Germinal center (tissue), 1 donor: Measurements from ENCODE around the gene LRRC2.
A peak's percentile ranks its signal among the peaks of the same experiment; 100 is the strongest.
"Not testable (repeated sequence)": the region's sequence is repeated elsewhere in the genome, so short reads cannot be mapped to it uniquely, and the experiment has no call there.

Source experiments
- DNase-seq: peaks from one replicate; pipeline ENCODE4 v3.0.0; 2012; ENCODE audit warnings: mixed read lengths, low spot score

Gene LRRC2

DNA sequence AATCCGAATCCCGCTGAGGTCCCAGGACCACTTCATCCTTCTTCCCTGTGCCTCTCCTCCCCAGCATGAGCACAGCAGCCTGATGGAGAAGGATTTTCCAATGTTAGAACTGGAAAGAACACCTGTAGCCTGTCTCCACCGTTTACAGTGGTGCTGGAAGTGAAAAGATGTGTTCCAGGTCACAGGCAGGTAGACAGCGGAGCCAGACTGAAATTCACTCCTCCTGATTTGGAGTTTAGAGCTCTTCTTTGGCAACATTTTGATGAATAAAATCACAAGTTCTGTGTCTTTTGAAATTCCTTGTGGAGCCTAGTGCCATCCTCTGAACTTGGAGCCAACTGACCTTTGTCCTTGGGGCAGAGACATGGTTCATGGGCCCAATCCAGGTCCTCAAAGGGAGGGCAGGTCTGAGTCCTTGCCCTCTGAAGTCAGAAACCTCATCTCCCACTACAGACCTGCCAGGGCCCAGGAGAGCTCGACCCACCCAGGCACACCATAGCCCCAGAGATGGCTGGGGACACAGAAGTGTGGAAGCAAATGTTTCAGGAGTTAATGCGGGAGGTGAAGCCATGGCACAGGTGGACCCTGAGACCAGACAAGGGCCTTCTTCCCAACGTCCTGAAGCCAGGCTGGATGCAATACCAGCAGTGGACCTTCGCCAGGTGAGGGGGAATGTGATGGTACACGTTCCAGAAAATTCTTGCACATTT, 68.4 kb downstream of the LRRC2 start, which contains the start of gene RTP3:
Gene RTP3, plus strand, starts transcription at position 421 of the 710 bp plus-strand sequence. Its CDS starts 87 bp downstream, at position 508.
- DNase-seq = no peak

DNA sequence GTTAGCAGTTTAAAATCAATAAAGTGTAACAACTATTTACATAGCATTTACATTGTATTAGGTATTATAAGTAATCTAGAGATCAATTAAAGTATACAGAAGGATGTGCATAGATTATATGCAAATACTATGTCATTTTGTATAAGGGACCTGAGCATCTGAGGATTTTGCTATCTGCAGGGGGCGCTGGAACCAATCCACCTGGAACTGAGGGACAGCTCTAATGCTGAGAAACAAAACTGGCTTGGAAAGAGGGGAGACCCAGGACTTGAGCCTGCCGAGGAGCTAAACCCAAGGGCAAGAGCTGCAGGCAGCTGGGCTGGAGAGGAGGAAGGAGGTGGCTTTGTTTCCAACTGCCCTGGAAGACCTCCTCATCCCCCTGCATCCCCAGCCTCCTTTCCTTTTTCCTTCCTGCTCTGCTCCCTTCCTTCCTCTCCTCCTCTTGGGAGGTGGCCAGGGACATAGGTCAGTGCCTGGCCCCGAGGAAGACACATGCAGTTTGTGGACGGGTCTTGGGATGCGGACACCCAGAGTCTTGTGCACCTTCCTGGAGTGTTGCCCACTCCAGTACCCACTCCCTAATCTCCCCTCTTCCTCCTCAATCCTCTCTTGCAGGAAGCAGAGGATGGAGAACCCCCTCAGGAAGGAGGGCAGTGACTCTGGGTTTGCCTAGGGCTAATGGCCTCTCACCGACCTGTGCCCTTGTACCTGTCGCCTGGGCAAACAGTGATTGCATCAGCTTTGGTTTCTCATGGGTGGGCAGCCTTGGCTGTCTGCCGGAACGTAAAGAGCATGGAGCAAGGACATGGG, 69.2 kb downstream of the LRRC2 start:
- peak; percentile 36 for DNase-seq

DNA sequence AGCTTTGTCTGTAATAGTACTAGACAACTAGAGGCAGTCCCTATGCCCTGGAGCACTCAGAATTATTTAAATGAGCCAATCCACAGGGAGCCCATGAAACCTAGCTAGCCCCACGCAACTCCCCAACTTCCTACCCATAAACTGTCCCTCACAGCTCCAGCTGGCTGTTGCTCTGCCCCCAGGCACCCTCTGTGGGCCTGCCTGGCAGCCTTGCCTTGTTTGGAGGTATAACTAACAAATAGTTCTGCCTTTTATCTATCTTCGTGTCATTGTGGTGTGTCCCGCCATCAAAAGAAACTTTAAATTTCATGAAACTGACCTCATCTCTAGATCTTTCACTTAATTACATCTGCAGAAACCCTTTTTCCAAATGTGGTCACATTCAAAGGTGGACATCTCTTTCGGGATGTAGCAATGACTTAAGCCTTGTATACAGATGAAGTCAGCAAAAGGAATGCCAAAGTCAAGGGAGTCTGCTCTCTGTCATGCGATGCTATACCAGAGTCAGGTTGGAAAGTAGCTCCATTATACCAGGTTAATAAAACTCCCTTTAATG, 70.1 kb downstream of the LRRC2 start:
- no peak for DNase-seq

DNA sequence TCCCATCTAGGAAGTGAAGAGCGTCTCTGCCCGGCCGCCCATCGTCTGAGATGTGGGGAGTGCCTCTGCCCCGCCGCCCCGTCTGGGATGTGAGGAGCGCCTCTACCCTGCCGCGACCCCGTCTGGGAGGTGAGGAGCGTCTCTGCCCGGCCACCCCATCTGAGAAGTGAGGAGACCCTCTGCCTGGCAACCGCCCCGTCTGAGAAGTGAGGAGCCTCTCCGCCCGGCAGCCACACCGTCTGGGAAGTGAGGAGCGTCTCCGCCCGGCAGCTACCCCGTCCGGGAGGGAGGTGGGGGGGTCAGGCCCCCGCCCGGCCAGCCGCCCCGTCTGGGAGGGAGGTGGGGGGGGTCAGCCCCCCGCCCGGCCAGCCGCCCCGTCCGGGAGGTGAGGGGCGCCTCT, 71.6 kb downstream of the LRRC2 start:
- not testable (repeated sequence) for DNase-seq

DNA sequence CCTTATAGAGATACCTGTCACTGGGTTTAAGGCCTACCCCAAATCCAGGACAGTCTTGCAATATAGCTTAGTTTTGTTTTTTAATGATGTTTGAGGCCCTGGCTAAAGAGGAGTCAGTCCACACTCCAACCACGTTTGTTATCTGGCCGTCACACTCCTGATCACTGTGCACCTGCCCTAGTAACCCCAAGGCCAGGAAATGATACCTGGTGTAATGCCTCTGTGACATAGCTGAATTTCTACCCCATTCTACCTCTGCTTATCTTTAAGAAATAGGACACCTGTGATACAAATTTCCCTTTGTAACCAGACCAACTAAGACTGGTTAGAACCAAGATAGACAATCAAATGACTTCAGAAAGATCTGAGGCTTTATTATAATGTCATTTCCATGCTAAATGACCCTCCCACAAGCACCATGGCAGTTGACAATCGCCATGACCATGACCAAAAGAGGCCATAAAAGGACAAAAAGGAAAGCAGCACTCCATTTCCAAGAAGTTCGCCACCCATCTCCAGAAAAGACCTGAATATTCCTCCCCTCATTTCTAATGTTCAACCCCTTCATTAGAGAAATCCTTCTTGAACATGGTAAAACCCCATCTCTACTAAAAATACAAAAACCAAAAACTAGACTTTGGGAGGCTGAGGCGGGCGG, 73.1 kb downstream of the LRRC2 start:
- DNase-seq = no peak

DNA sequence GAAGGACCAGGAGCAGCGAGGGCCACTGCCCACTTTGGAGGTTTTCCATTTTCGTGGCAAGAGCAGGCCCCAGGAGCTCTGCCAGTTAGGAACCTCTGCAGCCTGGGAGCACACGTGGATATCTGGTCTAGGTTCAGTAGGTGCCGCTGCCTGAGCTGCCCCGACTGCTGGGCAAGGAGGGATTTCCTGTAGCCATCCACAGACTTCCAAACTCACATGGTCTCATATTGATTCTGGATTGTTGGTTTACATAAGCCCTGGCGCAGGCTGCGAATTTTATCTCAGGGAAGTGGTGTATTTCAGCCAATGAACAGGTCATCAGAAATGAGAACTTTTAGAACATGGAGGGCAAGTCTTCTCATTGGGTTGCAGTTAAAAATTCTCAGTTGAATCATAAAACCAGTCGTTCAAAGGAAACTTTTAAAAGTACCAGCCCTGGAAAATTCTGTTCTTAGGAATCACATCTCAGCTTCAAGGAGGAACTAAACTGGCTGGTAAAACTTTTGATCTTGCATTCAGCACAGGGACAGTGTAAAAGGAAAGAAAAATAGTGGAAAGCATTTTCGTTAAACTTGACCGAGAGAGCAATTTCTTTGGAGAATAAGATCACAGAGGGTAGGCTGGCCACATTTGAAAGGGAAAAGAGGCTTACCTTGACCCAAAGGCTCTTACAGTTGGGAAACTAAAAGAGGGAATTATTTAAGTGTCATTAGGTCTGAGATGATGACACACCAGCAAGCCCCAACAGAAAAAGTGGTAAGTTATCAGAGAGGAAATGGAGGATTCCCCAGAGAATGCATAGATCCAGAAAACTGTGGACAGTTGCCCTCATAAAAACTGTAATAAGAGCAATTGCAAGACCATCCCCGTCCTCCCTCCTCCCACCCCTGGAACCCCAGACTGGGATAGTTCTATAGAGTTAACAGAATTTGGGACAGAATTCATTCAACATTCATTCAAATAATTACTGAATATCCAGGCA, 74.7 kb downstream of the LRRC2 start:
- DNase-seq = no peak

DNA sequence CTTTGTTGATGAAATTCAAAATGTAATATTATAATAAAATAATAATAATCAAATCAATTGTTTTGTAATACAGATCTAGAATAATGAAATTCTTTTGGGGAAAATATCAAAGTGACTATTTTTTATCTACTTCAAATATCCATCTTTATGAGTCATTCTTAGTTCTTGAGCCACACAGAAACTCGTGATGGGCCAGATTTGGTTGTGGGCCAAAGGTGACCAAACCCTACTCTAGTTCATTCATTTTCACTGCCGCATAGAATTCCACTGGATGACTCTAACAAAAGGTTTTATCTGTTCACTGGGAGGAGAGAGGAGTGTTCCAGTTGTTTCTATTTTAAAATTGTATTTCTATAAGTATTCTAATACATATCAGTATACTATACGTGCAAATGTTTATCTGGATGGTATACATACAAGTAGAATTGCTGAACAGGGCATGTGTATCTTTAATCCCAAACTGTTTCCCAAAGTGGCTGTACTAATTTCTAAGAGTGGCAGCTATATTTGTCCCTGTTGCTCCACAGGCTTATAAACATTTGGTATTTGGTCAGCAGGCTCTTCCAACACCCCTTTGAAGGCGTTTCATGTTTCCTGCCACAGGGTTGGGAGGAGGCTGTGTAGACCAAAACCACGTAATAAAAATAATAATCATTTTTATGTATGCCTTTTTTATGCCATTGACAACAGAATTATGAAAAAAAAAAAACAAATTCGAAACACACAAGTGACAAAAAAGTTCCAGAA, 75.6 kb downstream of the LRRC2 start:
- DNase-seq = no peak

DNA sequence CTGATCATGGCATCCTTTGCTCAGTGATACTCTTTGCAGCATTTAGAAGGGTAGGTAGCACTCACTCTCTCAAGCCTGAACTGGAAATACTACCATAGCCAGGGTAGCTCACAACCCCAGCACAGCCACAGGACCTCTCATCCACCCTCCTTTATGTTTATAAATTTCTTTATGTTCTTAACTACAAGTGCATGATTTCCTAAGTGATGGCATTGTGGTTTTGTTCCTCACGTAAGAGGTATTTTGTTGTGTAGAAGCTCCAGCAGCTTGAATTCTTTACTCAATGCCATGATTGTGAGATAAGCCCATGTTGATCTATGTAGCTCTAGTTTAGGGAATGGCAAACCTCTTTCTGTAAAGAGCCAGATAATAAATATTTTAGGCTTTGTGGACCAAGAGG, 76.2 kb downstream of the LRRC2 start:
- no peak for DNase-seq

DNA sequence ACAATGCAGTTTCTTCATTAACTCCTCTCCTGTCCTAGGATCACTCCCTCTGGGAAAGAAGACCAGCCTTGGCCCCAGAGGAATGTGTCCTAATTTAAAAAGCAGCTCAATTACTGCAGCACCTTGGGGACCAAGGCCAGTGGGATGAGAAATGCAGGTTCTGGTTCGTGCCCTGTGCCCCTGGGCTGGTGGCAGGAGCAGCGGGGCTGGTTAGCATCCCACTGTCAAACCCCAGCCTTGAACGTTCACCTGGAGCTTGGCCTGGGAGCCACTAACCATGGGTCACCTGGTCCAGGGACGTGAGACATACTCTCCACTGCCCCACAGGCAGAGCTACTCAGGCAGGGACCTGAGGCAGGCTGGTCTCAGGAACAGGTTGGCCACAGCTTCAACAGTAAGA, 76.7 kb downstream of the LRRC2 start:
- DNase-seq = no peak

DNA sequence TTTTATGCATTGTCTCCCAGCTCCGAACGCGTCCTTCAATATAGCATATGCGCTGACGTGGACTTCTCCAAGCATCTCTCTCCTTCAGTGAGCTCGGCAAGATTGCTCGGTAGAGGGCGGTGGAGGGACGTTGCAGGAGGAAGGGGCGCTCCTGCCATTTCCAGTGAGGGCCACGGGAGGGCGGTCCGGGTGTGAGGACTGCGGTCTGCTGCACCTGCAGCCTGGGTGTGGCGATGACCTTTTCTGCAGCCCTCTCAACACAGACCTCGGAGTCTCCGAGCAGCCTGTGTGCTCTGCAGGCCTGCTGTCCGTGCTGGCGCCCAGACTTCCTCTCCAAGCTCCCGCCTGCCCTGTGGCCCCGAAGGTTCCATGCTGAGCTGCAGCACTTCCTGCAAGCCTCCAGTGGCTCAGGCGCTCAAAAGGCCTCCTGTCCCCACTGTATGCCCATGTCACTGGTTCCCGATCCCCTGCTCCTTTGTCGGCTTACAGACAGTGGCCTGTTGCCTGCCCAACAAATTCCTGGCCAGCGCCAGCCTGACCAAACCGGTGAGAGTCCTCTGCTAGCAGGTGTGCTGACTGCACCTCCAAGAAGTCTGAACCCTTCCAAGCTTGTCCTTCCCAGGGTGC, 77.3 kb downstream of the LRRC2 start:
- DNase-seq = peak; percentile 92

DNA sequence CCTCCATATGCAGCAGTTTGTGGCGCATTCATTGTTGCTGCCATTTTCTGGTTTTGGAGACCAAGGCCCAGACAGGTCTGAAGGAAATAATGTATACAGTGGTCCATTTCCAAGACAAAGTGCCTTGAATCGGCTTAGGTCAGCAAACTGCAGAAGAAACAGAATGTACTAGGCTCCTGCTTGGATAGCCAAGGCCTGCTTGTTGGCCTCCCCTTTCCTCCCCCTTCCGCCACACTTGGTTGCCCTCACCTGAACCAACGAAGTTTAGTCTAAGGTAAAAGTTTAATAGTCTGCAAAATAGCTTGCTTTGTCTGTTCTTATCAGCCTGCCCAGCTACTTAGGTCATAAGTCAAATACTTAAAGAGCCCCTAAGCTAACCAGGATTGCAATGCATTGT, 80.3 kb downstream of the LRRC2 start:
- DNase-seq = no peak

DNA sequence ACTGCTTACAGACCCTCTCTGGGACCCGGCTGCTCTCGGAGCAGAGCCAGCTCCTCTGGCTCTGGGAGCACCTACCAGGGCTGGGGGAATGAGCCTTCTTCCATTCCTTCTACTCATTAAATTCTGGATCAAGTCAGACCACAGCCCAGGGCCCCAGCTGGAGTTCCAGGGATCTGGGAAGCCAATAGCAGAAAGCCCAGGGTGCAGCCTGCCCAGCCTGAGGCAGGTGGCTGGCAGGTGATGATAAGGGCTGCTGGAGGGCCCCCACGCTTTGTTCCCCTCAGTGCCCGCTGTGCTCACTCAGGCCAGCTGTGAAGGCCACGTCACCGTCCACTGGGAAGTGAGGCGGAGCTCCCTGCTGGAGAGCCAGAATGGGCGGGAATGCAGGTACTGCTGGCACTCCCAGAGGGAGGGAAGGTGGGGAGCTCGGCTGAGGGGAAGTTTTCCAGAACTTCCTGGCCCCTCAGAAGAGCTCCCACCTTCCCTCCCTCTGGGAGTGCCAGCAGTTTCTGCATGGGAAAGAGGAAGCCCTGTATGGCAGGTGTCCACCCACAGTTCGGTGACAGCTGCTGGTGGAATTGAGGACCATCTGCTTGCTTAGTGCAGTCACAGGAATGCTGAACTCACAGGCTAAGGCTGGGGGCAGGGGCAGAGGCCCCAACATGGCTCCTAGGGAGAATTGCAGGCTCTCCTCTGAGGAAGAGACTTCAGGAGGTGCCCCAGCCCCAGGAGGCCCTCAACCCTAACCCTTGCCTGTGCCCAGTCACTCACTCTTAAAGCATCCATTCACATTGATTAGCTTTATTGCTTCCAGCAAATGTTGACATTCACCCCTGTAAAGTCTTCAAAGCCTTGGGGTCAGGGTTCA, 81.0 kb downstream of the LRRC2 start:
- DNase-seq = no peak

DNA sequence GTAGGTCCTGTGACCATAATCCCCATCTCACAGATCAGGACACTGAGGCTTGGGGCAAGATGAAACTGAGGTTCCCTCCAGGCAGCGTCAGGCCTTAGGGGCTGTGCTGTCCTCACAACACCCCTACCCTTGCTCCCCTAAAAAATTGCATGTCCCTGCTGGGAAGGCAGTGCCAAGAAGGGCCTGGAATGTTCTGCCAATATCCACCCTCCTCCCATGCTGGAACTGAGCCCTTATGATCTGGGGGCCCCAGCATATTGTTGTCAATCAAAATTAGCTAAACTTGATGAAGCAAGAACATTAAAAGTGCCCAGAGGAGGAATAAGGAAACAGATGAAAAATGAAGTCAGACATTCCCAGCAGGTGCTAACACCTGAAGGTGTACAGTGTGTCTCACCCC, 81.7 kb downstream of the LRRC2 start:
- no peak for DNase-seq

DNA sequence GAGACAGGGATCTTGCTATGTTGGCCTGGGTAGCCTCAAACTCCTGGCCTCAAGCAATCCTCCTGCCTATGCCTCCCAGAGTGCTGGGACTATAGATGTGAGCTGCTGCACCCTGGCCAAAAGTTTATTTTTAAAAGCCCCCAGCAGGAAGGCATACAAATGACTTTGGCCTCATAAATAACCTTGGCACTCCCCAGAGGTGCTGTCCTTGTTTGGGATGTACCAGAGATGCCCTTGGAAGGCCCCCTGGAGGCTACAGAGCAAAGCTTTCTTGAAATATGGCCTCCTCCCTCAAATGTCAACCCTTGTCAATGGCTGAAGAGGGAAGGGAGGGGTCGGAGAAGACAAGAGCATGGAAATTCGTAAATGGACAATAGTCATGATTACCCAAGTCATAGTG, 82.3 kb downstream of the LRRC2 start:
- no peak for DNase-seq

DNA sequence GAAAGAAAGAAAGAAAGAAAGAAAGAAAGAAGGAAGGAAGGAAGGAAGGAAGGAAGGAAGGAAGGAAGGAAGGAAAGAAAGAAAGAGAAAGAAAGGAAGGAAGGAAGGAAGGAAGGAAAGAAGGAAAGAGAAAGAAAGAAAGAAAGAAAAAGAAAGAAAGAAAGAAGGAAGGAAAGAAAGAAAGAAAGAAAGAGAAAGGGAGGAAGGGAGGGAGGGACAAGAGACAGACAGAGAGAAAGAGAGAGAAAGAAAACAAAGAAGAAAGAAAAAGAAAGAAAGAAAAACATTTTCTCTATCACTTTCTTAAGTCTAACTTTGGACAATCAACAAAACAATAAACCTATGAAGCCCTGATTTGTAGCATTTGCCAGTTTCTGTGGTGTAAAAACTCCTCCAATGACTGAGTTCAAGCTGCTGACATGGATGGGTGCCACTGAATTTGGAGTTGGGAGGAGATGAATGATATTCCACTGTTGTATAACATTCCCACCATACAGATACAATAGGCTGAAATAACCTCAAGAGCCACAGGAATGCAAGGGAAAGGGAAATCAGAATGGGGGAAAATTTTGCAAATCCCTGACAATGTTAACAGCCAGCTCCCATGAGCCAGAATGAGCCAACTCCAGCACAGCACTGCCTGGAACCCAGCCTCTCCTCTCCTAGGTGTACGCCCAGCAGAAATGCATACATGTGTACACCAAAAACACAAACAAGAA, 83.3 kb downstream of the LRRC2 start:
- DNase-seq = no peak

DNA sequence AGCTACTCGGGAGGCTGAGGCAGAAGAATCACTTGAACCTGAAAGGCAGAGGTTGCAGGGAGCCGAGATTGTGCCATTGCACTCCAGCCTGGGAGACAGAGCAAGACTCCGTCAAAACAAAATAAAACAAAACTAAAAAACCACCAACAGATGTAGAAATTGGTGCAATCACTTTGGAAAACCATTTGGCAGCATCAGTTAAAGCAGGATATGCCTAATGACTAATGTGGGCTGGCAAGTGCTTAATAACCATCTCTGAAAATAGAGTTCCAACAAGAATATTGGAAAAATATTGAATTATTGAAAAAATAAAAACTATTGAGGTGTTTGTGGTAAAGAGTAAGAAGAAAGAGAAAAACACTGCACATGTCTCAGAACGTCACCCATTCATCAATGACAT, 84.5 kb downstream of the LRRC2 start:
- no peak for DNase-seq

DNA sequence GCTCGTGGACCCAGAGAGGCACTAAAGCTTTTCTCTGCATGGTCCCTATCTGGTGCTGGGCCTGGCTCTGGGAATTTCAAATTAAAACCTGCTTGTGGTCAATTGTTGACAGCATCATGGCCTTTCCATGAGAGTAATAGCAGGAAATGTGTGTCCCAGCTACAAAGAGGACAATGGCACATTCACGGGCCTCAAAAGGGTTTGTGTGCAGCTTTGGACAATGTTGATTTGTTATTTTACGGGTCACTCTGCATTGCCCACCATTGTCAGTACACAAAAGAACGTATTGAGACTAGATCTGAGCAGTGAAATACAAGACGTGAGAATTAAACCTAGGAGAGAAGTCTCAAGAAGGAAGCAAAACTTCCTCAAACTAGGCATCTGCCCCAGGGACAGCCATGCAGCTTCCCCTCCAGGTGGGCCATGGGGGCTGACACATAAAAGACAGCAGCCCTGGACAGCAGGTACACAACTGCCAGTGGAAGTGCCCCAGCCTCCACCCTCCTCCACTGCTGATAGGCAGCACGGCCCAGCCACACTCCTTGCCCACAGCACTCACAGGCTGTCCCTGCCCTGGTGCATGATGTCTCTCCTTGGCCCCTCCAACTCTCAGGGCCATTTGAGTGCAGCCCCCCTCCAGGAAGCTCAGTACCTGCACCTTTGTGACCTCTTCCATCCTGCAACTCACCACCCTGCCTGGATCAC, 85.5 kb downstream of the LRRC2 start:
- no peak for DNase-seq

DNA sequence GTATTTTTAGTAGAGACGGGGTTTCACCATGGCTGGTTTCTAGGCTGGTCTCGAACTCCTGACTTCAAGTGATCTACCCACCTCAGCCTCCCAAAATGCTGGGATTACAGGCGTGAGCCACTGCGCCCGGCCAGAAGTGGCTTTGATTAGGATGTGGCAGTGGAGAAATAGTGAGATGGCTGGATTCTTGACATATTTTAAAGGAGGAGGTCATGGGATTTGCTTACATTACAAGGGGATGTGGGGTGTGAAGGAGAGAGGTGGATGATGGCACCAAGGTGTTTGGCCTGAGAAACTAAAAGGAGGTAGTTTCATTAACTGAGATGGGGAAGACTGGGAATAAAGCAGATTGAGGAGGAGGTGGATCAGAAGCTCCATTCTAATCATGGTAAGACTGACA, 86.4 kb downstream of the LRRC2 start:
- DNase-seq = no peak
